HEK293 (cell line): Measurements from ENCODE around the gene CASP10.

Source experiments
- ZNF580 ChIP-seq: fragments of 450-650 bp; formaldehyde crosslinking; IDR thresholded peaks from 2 replicates; pipeline ENCODE4 v1.5.1; 2016; ENCODE audit warnings: missing biosample characterization, missing genetic modification characterization
- ZNF585B ChIP-seq: fragments of 450-650 bp; formaldehyde crosslinking; IDR thresholded peaks from 2 replicates; pipeline ENCODE4 v1.5.1; 2016; ENCODE audit warnings: missing biosample characterization, missing genetic modification characterization
- ZNF645 ChIP-seq: fragments of 450-650 bp; formaldehyde crosslinking; IDR thresholded peaks from 2 replicates; pipeline ENCODE4; 2016; ENCODE audit warnings: missing biosample characterization, missing genetic modification characterization
- ZNF701 ChIP-seq: fragments of 450-650 bp; formaldehyde crosslinking; IDR thresholded peaks from 2 replicates; pipeline ENCODE4 v1.5.1; 2016; ENCODE audit warnings: missing biosample characterization, missing genetic modification characterization
- TF ChIP-seq, protein P1 (sequence below): fragments of 450-650 bp; formaldehyde crosslinking; IDR thresholded peaks from 2 replicates; pipeline ENCODE4 v1.5.1; 2016; ENCODE audit warnings: missing biosample characterization, missing genetic modification characterization
- TF ChIP-seq, protein P2 (sequence below): fragments of 450-650 bp; formaldehyde crosslinking; IDR thresholded peaks from 2 replicates; pipeline ENCODE4 v1.5.1; 2016; ENCODE audit warnings: missing biosample characterization, missing genetic modification characterization

GRCh38 chr2:201267278-201268030 is 84.5 kb downstream of the CASP10 start:
- TF ChIP-seq ZNF701 (tag by site-specific recombination) (no peak), ZNF645 (no peak), ZNF580 (tag by site-specific recombination) (no peak), ZNF585B (tag by site-specific recombination) (no peak)
- TF ChIP-seq, protein P1, sequence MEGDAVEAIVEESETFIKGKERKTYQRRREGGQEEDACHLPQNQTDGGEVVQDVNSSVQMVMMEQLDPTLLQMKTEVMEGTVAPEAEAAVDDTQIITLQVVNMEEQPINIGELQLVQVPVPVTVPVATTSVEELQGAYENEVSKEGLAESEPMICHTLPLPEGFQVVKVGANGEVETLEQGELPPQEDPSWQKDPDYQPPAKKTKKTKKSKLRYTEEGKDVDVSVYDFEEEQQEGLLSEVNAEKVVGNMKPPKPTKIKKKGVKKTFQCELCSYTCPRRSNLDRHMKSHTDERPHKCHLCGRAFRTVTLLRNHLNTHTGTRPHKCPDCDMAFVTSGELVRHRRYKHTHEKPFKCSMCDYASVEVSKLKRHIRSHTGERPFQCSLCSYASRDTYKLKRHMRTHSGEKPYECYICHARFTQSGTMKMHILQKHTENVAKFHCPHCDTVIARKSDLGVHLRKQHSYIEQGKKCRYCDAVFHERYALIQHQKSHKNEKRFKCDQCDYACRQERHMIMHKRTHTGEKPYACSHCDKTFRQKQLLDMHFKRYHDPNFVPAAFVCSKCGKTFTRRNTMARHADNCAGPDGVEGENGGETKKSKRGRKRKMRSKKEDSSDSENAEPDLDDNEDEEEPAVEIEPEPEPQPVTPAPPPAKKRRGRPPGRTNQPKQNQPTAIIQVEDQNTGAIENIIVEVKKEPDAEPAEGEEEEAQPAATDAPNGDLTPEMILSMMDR (tag by site-specific recombination): no peak
- TF ChIP-seq, protein P2, sequence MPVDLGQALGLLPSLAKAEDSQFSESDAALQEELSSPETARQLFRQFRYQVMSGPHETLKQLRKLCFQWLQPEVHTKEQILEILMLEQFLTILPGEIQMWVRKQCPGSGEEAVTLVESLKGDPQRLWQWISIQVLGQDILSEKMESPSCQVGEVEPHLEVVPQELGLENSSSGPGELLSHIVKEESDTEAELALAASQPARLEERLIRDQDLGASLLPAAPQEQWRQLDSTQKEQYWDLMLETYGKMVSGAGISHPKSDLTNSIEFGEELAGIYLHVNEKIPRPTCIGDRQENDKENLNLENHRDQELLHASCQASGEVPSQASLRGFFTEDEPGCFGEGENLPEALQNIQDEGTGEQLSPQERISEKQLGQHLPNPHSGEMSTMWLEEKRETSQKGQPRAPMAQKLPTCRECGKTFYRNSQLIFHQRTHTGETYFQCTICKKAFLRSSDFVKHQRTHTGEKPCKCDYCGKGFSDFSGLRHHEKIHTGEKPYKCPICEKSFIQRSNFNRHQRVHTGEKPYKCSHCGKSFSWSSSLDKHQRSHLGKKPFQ: no peak
